WERI-Rb-1 (cell line): ENCODE measurements around the gene ZNF841.
"Not testable (repeated sequence)": the region's sequence is repeated elsewhere in the genome, so short reads cannot be mapped to it uniquely, and the experiment has no call there.

Source experiments
- DNase-seq: peaks from one replicate; pipeline ENCODE4 v3.0.0-alpha.2; 2020
- H3K27ac ChIP-seq: fragments of 250-450 bp; sonication (Bioruptor Pico); 2 replicates; pipeline ENCODE4 v1.5.1; 2020; ENCODE audit warnings: mild to moderate bottlenecking, moderate library complexity
- H3K27me3 ChIP-seq: fragments of 250-450 bp; sonication (Bioruptor Pico); 2 replicates; pipeline ENCODE4 v1.5.1; 2021; ENCODE audit warnings: mild to moderate bottlenecking, low read depth, moderate library complexity; ENCODE audit not compliant: insufficient read depth, severe bottlenecking
- H3K36me3 ChIP-seq: fragments of 250-450 bp; sonication (Bioruptor Pico); 2 replicates; pipeline ENCODE4 v1.5.1; 2020; ENCODE audit warnings: mild to moderate bottlenecking, moderate library complexity
- H3K4me3 ChIP-seq: 2 replicates; pipeline ENCODE4 v1.5.1; 2011; ENCODE audit warnings: low read depth, mild to moderate bottlenecking, control low read depth, low read length
- H3K9me3 ChIP-seq: fragments of 250-450 bp; sonication (Bioruptor Pico); 2 replicates; pipeline ENCODE4 v1.5.1; 2021; ENCODE audit warnings: mild to moderate bottlenecking, moderate library complexity; ENCODE audit not compliant: severe bottlenecking
- CTCF ChIP-seq: IDR thresholded peaks from 2 replicates; pipeline ENCODE4 v1.5.1; 2011; ENCODE audit warnings: low read depth, mild to moderate bottlenecking, control low read depth, inconsistent platforms, low read length

ZNF841 gene

DNA sequence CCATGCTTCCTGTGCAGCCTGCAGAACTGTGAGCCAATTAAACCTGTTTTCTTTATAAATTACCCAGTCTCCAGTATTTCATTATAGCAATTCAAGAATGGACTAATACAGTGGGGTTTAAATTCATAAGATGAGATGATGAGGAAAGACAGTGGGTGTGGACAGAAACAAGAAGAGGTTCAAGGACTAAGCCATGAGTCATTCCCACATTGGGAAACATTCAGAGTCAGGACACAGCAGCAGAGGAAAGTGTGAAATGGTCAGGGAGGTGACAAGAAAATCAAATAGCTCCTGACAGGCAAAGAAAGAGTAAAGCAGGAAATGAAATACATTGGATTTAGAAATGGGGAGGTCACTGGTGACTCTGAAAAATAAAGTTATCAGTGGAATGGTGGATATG is 9.1 kb downstream of the ZNF841 start:
- Histone ChIP-seq H3K27ac (no peak overlapping the region), H3K27me3 (no peaks in the 10 kb centered on the region), H3K36me3 (peaks cover 51% of the 10 kb centered on the region), H3K9me3 (no peaks in the 10 kb centered on the region), H3K4me3 (no peak overlapping the region)
- DNase-seq: no peak
- no peak for TF ChIP-seq CTCF

DNA sequence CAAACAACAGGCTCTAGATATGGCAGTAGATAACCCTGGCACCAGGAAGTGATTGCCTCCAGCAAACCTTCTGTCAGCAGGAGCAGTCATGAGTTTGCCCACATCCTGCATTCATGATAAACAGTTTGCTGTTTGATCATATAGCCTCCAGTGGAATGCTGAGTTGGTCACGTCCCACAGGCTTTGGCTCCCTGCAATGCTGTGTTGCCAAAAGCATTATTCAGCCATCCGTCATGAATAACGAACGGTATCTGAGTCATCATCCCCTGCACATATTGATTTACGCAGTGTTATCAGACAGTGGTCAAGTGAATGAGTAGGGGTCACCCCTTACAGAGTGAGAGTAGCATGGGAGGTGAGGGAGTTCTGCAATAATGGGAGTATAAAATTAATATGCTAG is 25.1 kb downstream of the ZNF841 start:
- DNase-seq: no peak
- peaks cover 15% of the 10 kb centered on the region for H3K9me3 ChIP-seq
- no peak overlapping the region for H3K4me3 ChIP-seq
- H3K27ac ChIP-seq: no peak overlapping the region
- no peaks in the 10 kb centered on the region for H3K27me3 ChIP-seq
- TF ChIP-seq CTCF: no peak
- peaks cover 78% of the 10 kb centered on the region for H3K36me3 ChIP-seq

DNA sequence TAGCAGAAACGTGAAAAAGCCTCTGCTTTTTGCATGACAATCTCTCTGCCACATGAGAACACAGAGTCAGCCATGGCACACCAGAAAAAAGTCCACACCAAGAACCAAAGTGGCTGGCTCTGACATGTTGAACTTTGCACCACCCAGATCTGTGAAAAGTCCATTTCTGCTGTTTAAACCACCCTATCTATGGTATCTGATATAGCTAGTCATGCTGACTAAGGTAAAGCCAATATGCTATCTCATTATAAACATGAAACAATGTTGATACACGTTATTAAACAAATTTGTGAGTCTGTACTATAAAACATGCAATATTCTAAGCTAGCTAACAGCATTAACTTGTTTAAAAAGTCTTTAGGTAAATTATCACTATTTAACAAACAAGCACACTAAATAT is 25.9 kb downstream of the ZNF841 start:
- DNase-seq: no peak
- Histone ChIP-seq H3K27me3 (no peaks in the 10 kb centered on the region), H3K27ac (no peak overlapping the region), H3K9me3 (peaks cover 21% of the 10 kb centered on the region), H3K4me3 (no peak overlapping the region), H3K36me3 (peaks cover 78% of the 10 kb centered on the region)
- no peak for TF ChIP-seq CTCF

DNA sequence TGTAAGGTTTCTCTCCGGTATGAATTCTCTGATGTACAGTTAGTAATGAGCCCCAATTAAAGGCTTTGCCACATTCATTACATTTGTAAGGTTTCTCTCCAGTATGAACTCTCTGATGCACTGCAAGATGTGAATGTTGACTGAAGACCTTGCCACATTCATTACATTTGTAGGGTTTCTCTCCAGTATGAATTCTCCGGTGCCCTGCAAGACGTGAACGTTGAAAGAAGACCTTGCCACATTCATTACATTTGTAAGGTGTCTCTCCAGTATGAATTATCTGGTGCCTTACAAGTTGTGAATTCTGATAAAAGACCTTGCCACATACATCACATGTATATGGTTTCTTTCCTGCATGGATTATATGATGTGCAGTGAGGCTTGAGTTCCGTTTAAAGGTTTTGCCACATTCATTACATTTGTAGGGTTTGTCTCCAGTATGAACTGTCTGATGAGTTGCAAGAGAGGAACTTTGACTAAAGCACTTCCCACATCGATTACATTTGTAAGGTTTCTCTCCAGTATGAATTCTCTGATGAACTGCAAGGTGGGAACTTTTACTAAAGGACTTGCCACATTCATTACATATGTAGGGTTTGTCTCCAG is 29.2 kb downstream of the ZNF841 start:
- no peak for TF ChIP-seq CTCF
- no peak overlapping the region for H3K4me3 ChIP-seq
- H3K9me3 ChIP-seq: peaks cover 32% of the 10 kb centered on the region
- peaks cover 67% of the 10 kb centered on the region for H3K36me3 ChIP-seq
- no peaks in the 10 kb centered on the region for H3K27me3 ChIP-seq
- no peak overlapping the region for H3K27ac ChIP-seq
- DNase-seq: no peak

- Histone ChIP-seq H3K9me3 (peaks cover 32% of the 10 kb centered on the region), H3K27ac (no peak overlapping the region), H3K4me3 (no peak overlapping the region), H3K27me3 (no peaks in the 10 kb centered on the region), H3K36me3 (peaks cover 60% of the 10 kb centered on the region)
- TF ChIP-seq CTCF: no peak
- no peak for DNase-seq
These were observed 30.2 kb downstream of the ZNF841 start for GRCh38 chr19:52065399-52065798.

- H3K4me3 ChIP-seq, H3K36me3 ChIP-seq, H3K27ac ChIP-seq, H3K27me3 ChIP-seq, DNase-seq: not testable (repeated sequence)
- peaks cover 10% of the 10 kb centered on the region for H3K9me3 ChIP-seq
These were observed 39.1 kb downstream of the ZNF841 start for GRCh38 chr19:52056480-52056879.

- not testable (repeated sequence) for H3K4me3 ChIP-seq, H3K27me3 ChIP-seq
- Histone ChIP-seq H3K9me3 (peaks cover 14% of the 10 kb centered on the region), H3K27ac (peak overlapping the region; percentile 45), H3K36me3 (peaks cover 10% of the 10 kb centered on the region)
- peak; percentile 10 for DNase-seq
These were observed 43.8 kb downstream of the ZNF841 start for GRCh38 chr19:52051736-52052135.
